DMS 273 treated with DMSO at 0.1 percent for 48 hours (cell line): ENCODE data around the gene ZNF701.
A peak's percentile ranks its signal among the peaks of the same experiment; 100 is the strongest.
"Not testable (repeated sequence)": the region's sequence is repeated elsewhere in the genome, so short reads cannot be mapped to it uniquely, and the experiment has no call there.

Experiments
- DNase-seq: peaks from one replicate; lab custom pipeline; 2025; lab: John Stamatoyannopoulos, UW

Gene ZNF701

GRCh38 chr19:52566588-52566987 is 3.5 kb upstream of the ZNF701 start:
- DNase-seq = no peak

GRCh38 chr19:52567921-52568320 is 2.2 kb upstream of the ZNF701 start:
- DNase-seq = no peak

DNA sequence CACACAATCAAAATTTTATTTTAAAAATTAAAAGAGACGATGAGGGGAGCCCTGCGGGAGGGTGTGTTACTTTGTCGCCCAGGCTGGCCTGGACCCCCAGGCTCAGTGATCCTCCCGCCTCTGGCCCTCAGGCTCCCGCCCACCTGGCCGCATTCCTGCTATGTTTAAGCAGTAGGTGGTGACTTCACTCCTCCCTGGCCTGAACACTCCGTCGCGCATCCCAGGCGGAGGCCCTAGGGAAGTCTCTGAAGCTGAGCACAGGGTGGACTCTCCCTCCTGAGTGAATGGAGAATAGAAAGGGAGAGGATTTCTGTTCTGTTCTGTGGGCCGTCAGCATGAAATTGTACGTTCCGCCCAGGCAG is 468 bp upstream of the ZNF701 start:
- not testable (repeated sequence) for DNase-seq

DNA sequence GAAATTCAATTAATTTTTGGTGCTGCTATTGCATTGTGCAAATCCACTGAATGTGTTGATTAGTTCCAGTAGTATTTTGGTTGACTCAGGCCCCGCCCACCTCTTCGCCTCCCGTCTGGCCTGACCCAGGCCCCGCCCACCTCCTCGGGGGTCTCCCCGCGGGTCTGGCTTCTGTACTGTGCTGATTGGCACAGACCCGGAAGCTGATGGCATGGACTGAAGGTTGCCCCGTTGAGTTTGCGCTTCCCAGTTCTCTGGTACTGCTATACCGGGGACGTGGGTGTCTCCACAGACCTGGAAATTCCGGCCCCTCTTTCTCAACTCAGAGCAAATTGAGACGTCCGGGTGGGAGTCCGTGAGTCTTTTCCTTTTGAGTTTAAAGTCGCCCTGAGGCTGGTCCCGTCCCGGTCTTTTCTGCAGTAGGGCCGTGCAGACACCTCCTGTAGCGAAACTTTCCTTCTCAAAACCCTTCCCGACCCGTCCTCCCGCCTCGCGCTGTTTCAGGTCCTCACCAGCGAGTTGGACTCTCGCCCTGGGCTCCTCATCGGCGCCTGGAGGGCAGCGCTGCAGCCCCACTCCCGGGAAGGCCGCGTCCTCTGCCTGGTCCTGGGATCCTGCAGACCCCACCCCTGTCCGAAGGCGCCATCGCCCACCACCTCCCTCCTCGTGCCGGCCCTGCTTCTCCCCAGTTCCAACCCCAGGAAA is 14.8 kb downstream of the ZNF701 start:
- DNase-seq = no peak

DNA sequence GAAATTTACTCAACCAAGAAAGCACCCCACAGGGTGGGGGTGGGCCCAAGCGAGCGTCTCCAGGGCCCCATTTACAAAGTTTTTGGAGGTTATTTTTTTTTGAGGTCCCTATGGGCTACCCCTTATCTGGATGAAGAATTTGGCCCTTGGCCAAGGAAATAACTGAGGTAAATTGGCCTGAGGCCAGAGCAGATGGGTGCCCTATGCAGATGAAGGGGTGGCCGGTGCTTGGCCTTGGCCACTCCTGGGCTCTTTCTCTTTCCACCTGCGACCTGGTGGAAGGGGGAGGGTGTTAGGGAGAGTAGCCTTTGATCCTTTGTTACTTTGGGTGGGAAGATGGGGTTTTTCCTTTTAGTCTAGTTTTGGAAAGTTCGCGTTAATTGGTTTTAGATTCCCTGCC is 15.5 kb downstream of the ZNF701 start:
- no peak for DNase-seq

DNA sequence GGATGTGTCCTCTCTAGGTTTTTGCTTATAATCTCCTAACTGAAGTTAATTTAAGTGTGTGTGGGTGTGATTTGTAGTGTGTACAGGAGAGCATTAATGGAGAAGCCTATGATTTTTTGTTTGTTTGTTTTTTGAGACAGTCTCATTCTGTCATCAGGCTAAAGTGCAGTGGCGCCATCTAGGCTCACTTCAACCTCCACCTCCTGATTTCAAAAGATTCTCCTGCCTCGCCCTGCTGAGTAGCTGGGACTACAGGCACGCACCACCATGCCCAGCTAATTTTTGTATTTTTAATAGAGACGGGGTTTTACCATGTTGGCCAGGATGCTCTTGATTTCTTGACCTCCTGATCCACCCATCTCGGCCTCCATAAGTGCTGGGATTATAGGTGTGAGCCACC is 20.6 kb downstream of the ZNF701 start:
- DNase-seq = no peak

GRCh38 chr19:52592301-52592700 is 22.2 kb downstream of the ZNF701 start:
- no peak for DNase-seq

GRCh38 chr19:52593441-52593840 is 23.4 kb downstream of the ZNF701 start:
- DNase-seq = not testable (repeated sequence)

DNA sequence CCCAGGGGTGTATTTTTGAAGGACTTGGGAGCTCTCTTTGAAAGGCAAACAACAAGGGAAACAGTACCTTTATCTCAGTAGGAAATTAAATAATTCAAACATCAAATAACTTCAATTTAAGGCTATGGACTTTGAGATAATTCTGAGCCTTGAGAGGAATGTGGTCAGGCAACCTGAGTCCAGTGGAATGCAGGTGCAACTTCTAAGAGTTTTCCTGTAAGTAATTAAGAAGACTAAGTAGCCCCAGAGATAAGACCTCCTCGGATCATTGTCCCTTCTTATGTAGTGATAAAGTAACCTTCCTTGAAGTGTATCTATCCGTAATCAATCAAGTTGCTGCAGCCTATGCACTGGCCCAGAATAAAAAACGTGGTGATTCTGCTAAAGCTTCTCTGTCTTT is 29.2 kb downstream of the ZNF701 start:
- no peak for DNase-seq

GRCh38 chr19:52600639-52601024 is 30.5 kb downstream of the ZNF701 start:
- no peak for DNase-seq

DNA sequence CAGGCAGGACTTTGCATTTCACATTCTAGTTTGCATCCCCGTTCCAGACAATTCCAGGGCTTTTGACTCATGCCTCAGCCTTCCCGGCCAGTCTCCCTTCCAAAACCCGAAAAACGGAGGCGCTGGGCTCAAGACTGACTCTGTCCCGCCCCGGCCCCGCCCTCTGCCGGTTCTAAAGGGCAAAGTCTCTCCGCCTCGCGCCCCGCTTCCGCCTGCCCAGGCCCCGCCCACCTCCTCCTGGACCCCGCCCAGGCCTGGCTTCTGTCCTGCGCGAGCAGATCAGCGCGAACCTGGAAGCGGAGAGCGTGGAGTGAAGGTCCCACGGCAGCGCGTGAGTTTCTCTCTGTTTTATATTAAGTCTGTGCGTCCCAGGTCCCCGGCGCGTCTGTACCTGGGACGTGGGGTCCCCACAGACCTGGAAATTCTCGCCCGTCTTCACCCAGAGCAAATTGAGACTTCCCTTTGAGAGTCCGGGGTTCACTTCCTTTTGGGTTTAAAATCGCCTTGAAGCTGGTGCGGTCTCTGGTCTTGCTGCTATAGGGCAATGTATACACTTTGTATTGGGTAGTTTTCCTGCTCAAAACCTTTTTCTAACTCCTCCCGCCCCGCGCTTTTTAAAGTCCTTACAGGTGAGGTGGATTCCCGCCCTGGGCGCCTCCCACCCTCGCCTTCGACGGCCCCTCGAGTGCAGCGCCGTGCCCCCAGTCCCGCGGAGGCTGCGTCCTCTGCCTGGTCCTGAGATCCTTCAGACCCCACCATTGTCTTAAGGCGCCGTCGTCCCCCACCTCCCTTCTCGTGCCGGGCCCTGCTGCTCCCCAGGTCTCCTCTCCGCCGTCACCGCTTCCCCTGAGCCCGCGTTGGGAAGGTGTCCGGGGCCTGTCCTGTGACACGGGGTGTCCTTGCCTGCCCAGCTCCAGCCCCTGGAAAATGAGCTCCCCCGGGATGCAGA is 31.2 kb downstream of the ZNF701 start:
- DNase-seq = peak; percentile 35

GRCh38 chr19:52601974-52602366 is 31.9 kb downstream of the ZNF701 start:
- not testable (repeated sequence) for DNase-seq

GRCh38 chr19:52602941-52603340 is 32.9 kb downstream of the ZNF701 start:
- DNase-seq = no peak

DNA sequence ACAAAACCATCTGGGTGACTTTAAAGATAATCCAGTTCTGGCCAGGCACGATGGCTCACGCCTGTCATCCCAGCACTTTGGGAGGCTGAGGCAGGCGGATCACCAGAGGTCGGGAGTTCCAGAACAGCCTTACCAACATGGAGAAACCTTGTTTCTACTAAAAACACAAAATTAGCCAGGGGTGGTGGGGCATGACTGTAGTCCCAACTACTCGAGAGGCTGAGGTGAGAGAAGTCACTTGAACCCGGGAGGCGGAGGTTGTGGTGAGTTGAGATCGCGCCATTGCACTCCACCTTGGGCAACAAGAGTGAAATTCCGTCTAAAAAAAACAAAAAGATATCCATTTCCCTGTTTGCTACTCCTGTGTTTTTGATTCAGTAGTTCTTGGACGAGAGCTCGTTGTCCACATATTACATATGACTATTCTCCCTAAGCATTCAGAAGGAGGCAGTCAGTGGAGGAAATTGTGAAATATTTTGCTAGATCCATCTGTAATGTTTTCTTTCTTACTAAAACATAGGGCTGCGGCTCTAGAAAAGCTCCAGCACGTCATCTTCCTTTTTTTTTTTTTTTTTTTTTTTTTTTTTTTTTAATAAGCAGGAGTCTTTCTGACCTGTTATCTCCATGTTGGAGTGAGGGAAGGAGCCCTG is 33.6 kb downstream of the ZNF701 start:
- DNase-seq = no peak

DNA sequence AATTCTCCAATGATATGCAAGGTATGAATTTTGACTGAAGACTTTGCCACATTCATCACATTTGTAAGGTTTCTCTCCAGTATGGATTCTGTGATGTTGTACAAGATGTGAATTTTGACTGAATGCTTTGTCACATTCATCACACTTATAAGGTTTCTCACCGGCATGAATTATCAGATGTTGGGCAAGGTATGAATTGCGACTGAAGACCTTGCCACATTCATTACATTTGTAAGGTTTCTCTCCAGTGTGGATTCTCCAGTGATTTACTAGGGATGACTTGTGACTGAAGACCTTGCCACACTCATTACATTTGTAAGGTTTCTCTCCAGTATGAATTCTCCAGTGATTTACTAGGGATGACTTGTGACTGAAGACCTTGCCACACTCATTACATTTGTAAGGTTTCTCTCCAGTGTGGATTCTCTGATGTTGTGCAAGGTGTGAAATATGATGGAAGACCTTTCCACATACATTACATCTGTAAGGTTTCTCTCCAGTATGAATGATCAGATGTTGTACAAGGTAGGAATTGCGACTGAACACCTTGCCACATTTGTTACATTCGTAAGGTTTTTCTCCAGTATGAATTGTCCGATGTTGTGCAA is 43.3 kb downstream of the ZNF701 start:
- DNase-seq = no peak

- DNase-seq = no peak
Measured at GRCh38 chr19:52621376-52621775, 51.3 kb downstream of the ZNF701 start.

DNA sequence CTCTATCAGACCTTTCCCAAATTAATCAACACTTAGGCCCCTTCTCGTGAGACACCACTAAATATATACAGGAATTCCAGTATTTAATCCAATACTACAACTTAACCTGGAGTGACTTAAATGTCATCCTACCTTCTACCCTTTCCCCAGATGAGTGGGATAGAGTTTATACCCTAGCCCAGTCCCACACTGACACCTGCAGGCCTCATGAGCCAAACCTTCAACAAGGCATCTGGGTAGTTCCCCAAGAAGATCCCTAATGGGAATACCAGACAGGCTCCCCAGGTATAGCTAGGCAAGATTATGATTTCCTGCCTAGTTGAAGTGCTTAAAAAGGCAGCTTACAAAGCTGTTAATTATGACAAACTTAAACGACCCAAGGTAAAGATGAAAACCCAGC is 52.2 kb downstream of the ZNF701 start:
- DNase-seq = no peak

GRCh38 chr19:52626915-52627314 is 56.8 kb downstream of the ZNF701 start:
- no peak for DNase-seq

DNA sequence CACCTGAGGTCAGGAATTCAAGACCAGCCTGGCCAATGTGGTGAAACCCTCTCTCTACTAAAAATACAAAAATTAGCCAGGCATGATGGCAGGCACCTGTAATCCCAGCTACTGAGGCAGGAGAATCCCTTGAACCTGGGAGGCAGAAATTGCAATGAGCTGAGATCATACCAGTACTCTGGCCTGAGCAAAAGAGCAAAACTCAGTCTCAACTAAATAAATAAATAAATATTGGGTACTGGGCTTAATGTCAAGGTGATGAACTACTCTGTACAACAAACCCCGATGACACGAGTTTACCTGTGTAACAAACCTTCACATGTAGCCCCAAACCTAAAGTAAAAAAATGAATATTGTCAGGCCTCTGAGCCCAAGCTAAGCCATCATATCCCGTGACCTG is 57.4 kb downstream of the ZNF701 start:
- DNase-seq = not testable (repeated sequence)

DNA sequence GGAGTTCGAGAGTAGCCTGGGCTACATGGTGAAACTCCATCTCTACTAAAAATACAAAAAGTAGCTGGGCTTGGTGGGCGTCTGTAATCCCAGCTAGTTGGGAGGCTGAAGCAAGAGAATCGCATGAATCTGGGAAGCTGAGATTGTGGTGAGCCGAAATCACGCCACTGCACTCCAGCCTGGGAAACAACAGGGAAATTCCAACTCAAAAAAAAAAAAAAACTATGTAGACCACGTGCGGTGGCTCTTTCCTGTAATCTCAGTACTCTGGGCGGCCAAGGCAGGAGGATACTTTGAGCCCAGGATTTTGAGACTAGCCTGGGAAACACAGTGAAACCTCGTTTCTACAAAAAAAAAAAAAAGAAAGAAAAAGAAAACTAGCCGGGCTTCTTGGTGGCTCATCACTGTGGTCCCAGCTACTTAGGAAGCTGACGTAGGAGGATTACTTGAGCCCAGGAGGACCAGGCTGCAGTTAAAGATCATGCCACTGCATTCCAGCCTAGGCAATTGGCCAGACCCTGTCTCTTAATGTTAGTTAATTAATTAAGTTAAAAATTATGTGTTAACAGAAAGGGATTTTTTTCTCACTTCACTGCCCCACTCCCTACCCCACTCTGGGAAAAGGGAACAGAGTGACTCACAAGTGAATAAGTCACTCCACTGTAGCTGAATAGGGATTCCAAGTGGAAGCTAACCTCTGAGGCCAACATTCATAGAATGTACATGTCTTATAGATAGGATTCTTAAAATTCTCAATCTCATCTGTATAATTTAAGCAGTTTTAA is 65.9 kb downstream of the ZNF701 start:
- no peak for DNase-seq
